HepG2 (cell line): ENCODE data around the gene RBBP5. TPM values are rescaled to one million over a fixed set of nuclear protein-coding genes. Genes with fewer than 3 reads are reported as not detected.
A peak's percentile ranks its signal among the peaks of the same experiment; 100 is the strongest.

Experiments used
- FLYWCH1 ChIP-seq: sonication (generic); formaldehyde crosslinking; IDR thresholded peaks from 2 replicates; pipeline ENCODE4 v1.8.1; 2023; ENCODE audit warnings: mild to moderate bottlenecking, missing genetic modification reagents
- KDM3A ChIP-seq: IDR thresholded peaks from 2 replicates; pipeline ENCODE4 v1.6.1; 2018; ENCODE audit warnings: low read depth, missing compliant biosample characterization
- MXD4 ChIP-seq: IDR thresholded peaks from 2 replicates; pipeline ENCODE4 v1.6.1; 2016; ENCODE audit warnings: mild to moderate bottlenecking, missing biosample characterization, missing genetic modification reagents
- NCOA5 ChIP-seq: sonication (generic); formaldehyde crosslinking; IDR thresholded peaks from 2 replicates; pipeline ENCODE4 v1.4.0; 2020; ENCODE audit warnings: missing genetic modification reagents
- NFE2 ChIP-seq: sonication (generic); formaldehyde crosslinking; IDR thresholded peaks from 2 replicates; pipeline ENCODE4 v1.4.0; 2020; ENCODE audit warnings: missing genetic modification reagents
- PREB ChIP-seq: sonication (generic); formaldehyde crosslinking; IDR thresholded peaks from 2 replicates; pipeline ENCODE4 v1.4.0; 2020; ENCODE audit warnings: missing genetic modification reagents
- WIZ ChIP-seq: sonication (generic); formaldehyde crosslinking; IDR thresholded peaks from 2 replicates; pipeline ENCODE4 v1.5.1; 2020; ENCODE audit warnings: mild to moderate bottlenecking, missing genetic modification reagents
- YEATS2 ChIP-seq: sonication (generic); formaldehyde crosslinking; IDR thresholded peaks from 2 replicates; pipeline ENCODE4 v1.4.0; 2020; ENCODE audit warnings: missing genetic modification reagents, borderline replicate concordance
- ZBTB3 ChIP-seq: sonication (generic); formaldehyde crosslinking; IDR thresholded peaks from 2 replicates; pipeline ENCODE4 v1.4.0; 2020; ENCODE audit warnings: low read depth, mild to moderate bottlenecking, moderate library complexity, missing genetic modification reagents, borderline replicate concordance
- ZBTB46 ChIP-seq: sonication (generic); formaldehyde crosslinking; IDR thresholded peaks from 2 replicates; pipeline ENCODE4 v1.4.0; 2020; ENCODE audit warnings: mild to moderate bottlenecking, missing genetic modification reagents, borderline replicate concordance
- ZBTB8A ChIP-seq: sonication (generic); formaldehyde crosslinking; IDR thresholded peaks from 2 replicates; pipeline ENCODE4 v1.4.0; 2020; ENCODE audit warnings: mild to moderate bottlenecking, low read depth, missing genetic modification reagents, borderline replicate concordance
- ZFP1 ChIP-seq: IDR thresholded peaks from 2 replicates; pipeline ENCODE4 v1.6.1; 2016
- ZMAT3 ChIP-seq: sonication (generic); formaldehyde crosslinking; conservative IDR thresholded peaks from 2 replicates; pipeline ENCODE4 v1.7.0; 2021; ENCODE audit warnings: missing genetic modification reagents
- ZMYM2 ChIP-seq: sonication (generic); formaldehyde crosslinking; IDR thresholded peaks from 2 replicates; pipeline ENCODE4 v1.8.0; 2022; ENCODE audit warnings: mild to moderate bottlenecking, missing genetic modification reagents
- ZNF234 ChIP-seq: sonication (generic); formaldehyde crosslinking; conservative IDR thresholded peaks from 2 replicates; pipeline ENCODE4 v1.5.1; 2020; ENCODE audit warnings: mild to moderate bottlenecking, missing genetic modification reagents
- ZNF816 ChIP-seq: sonication (generic); formaldehyde crosslinking; IDR thresholded peaks from 2 replicates; pipeline ENCODE4 v1.8.0; 2022; ENCODE audit warnings: missing genetic modification reagents, mild to moderate bottlenecking, borderline replicate concordance
- ZSCAN31 ChIP-seq: sonication (generic); formaldehyde crosslinking; IDR thresholded peaks from 2 replicates; pipeline ENCODE4 v1.5.0; 2020; ENCODE audit warnings: low read depth, mild to moderate bottlenecking, missing genetic modification reagents
- polyA plus RNA-seq, 8 experiments: library from polyadenylated mRNA; depleted of rRNA in 3 of 8; stranded (reverse) in 7 of 8; unstranded in 1 of 8; fragments of >200 nt; fragmentation: Illumina TruSeq in 4 of 8; extraction: Trizol in 4 of 8; gene quantifications; 2 replicates each; pipeline versions ENCODE4 v1.2.1 to v1.2.3, GENCODE V29; 2011 to 2016; ENCODE audit warnings: low read depth in 4 of 8, missing spikeins in 1 of 8, mixed read lengths in 1 of 8; ENCODE audit not compliant: insufficient read depth in 1 of 8
- total RNA-seq, 5 experiments: library from RNA; depleted of rRNA; stranded (reverse); fragments of >200 nt; fragmentation: Illumina TruSeq; extraction: Trizol; gene quantifications; 2 replicates each; pipeline ENCODE4 v1.2.3, GENCODE V29; 2016; ENCODE audit warnings: low read depth in 1 of 5
- TF ChIP-seq, protein P1 (sequence below): sonication (generic); formaldehyde crosslinking; IDR thresholded peaks from 2 replicates; pipeline ENCODE4 v1.9.0; 2021; ENCODE audit warnings: missing genetic modification reagents, mild to moderate bottlenecking, borderline replicate concordance
- TF ChIP-seq, protein P2 (sequence below): sonication (generic); formaldehyde crosslinking; IDR thresholded peaks from 2 replicates; pipeline ENCODE4 v1.5.0; 2020; ENCODE audit warnings: missing genetic modification reagents, mild to moderate bottlenecking, borderline replicate concordance
- TF ChIP-seq, protein P3 (sequence below): sonication (generic); formaldehyde crosslinking; IDR thresholded peaks from 2 replicates; pipeline ENCODE4 v1.4.0; 2020; ENCODE audit warnings: missing genetic modification reagents, mild to moderate bottlenecking, borderline replicate concordance
- TF ChIP-seq, protein P4 (sequence below): sonication (generic); formaldehyde crosslinking; IDR thresholded peaks from 2 replicates; pipeline ENCODE4 v1.8.0; 2022; ENCODE audit warnings: mild to moderate bottlenecking, missing genetic modification reagents, moderate library complexity

Gene RBBP5
- total and polyA plus RNA-seq, 2 of the 13 experiments (the other 11 are each of a cell fraction or from before 2014, with no cell fraction given), result 6.6 to 17.1 TPM

DNA sequence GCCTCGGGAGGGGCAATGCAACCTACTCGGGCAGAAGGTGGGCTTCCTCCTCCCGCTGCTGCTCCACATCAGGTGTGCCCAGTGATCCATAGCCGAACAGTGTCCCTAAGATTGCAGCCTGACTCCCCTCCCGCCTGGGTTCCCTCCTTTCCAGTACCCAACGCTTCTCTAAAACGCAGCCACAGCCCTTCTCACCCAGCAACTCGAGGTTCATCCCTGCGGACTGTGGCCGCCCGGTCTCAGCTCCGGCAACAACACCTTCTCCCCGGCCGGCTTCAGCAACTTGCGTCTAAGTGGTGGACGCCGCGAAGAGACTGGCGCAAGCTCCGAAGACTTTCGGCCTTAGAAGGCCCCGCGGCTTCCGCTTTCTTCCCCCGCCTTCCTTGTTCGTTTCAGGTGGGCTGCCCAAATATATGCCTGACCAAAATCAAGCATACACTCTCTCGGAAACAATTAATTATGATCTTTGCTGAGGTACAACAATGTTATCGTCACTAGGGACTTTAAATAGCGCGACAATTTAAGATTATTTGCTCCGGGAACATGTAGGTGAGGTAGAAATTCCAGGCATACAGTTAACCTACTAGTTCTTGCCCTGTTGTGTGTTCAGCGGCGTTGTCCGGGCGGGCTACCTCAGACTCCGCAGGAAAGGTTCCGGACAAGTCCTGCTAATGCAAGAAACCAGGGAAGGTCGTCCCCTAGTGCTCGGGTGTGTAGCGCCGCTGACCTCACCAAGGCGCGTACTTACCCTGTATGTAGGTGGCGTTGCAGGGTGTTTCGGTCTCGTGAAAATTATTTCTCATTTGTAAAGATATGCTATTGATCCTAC is at the start of gene RBBP5 (continued):
- TF ChIP-seq ZNF234 (CRISPR knock-in tag) (0 out of 2 replicates have a peak, but pooled peaks have one; percentile 53), ZBTB8A (no peak), PREB (CRISPR knock-in tag) (no peak), ZNF816 (no peak), FLYWCH1 (CRISPR knock-in tag) (0 out of 2 replicates have a peak, but pooled peaks have one; percentile 89), ZFP1 (peak; percentile 92), YEATS2 (CRISPR knock-in tag) (peak; percentile 99), KDM3A (CRISPR knock-in tag) (peak; percentile 59; the same call in 1 of the 2 replicates), ZMAT3 (CRISPR knock-in tag) (peak; percentile 94), ZBTB3 (CRISPR knock-in tag) (no peak), ZSCAN31 (CRISPR knock-in tag) (peak; percentile 64; the same call in 1 of the 2 replicates), ZBTB46 (no peak), NFE2 (no peak), ZMYM2 (CRISPR knock-in tag) (no peak), MXD4 (CRISPR knock-in tag) (peak; percentile 87), NCOA5 (CRISPR knock-in tag) (no peak), WIZ (CRISPR knock-in tag) (0 out of 2 replicates have a peak, but pooled peaks have one; percentile 29)
- TF ChIP-seq, protein P1, sequence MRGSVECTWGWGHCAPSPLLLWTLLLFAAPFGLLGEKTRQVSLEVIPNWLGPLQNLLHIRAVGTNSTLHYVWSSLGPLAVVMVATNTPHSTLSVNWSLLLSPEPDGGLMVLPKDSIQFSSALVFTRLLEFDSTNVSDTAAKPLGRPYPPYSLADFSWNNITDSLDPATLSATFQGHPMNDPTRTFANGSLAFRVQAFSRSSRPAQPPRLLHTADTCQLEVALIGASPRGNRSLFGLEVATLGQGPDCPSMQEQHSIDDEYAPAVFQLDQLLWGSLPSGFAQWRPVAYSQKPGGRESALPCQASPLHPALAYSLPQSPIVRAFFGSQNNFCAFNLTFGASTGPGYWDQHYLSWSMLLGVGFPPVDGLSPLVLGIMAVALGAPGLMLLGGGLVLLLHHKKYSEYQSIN (CRISPR knock-in tag), result no peak
- TF ChIP-seq, protein P2, sequence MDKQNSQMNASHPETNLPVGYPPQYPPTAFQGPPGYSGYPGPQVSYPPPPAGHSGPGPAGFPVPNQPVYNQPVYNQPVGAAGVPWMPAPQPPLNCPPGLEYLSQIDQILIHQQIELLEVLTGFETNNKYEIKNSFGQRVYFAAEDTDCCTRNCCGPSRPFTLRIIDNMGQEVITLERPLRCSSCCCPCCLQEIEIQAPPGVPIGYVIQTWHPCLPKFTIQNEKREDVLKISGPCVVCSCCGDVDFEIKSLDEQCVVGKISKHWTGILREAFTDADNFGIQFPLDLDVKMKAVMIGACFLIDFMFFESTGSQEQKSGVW (CRISPR knock-in tag), result no peak
- TF ChIP-seq, protein P3, sequence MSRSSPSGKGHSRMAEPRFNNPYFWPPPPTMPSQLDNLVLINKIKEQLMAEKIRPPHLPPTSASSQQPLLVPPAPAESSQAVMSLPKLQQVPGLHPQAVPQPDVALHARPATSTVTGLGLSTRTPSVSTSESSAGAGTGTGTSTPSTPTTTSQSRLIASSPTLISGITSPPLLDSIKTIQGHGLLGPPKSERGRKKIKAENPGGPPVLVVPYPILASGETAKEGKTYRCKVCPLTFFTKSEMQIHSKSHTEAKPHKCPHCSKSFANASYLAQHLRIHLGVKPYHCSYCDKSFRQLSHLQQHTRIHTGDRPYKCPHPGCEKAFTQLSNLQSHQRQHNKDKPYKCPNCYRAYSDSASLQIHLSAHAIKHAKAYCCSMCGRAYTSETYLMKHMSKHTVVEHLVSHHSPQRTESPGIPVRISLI (CRISPR knock-in tag), result peak; percentile 24; the same call in 1 of the 2 replicates
- TF ChIP-seq, protein P4, sequence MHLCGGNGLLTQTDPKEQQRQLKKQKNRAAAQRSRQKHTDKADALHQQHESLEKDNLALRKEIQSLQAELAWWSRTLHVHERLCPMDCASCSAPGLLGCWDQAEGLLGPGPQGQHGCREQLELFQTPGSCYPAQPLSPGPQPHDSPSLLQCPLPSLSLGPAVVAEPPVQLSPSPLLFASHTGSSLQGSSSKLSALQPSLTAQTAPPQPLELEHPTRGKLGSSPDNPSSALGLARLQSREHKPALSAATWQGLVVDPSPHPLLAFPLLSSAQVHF (CRISPR knock-in tag), result no peak
